PFSK-1 (cell line): ENCODE results near the gene HPCAL1.

Experiments
- FOXP2 ChIP-seq: optimal IDR thresholded peaks from 2 replicates; pipeline ENCODE3; 2011; ENCODE audit warnings: borderline replicate concordance, control low read depth, inconsistent platforms; ENCODE audit not compliant: insufficient read depth; ENCODE audit errors: extremely low read length, extremely low read depth
- SIN3A ChIP-seq: IDR thresholded peaks from 2 replicates; pipeline ENCODE4 v1.6.1; 2012; ENCODE audit warnings: mild to moderate bottlenecking, low read length, moderate library complexity, borderline replicate concordance; ENCODE audit not compliant: insufficient read depth
- TAF1 ChIP-seq: IDR thresholded peaks from 2 replicates; pipeline ENCODE4 v1.6.1; 2012; ENCODE audit warnings: low read length, control low read depth, borderline replicate concordance; ENCODE audit not compliant: insufficient read depth

DNA sequence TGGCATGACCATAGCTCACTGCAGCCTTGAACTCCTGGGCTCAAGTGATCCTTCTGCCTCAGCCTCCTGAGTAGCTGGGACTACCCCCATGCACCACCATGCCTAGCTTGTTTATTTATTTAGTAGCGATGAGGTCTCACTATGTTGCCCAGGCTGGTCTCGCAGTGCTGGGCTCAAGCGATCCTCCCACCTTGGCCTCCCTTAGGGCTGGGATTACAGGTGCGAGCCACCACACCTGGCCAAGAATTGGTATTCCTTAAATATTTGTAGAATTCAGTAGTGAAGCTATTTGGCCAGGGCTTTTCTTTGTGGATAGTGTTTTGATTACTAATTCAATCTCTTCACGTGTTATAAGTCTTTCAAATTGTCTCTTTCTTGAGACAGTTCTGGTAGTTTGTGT, 89.4 kb downstream of the HPCAL1 start:
- TF ChIP-seq SIN3A (no peak), TAF1 (no peak), FOXP2 (no peak)
